Stomach (tissue), 4 donors: ENCODE data around the gene TRAPPC2L.

ENCODE experiments used
- CTCF ChIP-seq, 7 experiments: fragments of 450-650 bp in 4 of 7; fragments of 200-600 bp in 3 of 7; sonication (generic) in 3 of 7; IDR thresholded peaks; one replicate each; pipeline ENCODE4 v1.5.1; 2016 to 2019; ENCODE audit warnings: antibody characterized with exemption in 7 of 7, control low read depth in 2 of 7, mild to moderate bottlenecking in 1 of 7
- EP300 ChIP-seq: sonication (generic); formaldehyde crosslinking; IDR thresholded peaks from one replicate; pipeline ENCODE4 v1.6.1; 2017; ENCODE audit warnings: antibody characterized with exemption
- POLR2A ChIP-seq, 4 donors: fragments of 450-650 bp; IDR thresholded peaks; one replicate each; pipeline ENCODE4 v1.6.1; 2016; ENCODE audit warnings: antibody characterized with exemption in 4 of 4, control low read depth in 2 of 4, mild to moderate bottlenecking in 1 of 4, moderate library complexity in 1 of 4

- TF ChIP-seq POLR2A (IDR thresholded peaks at IDR 0.05), result no peak
- TF ChIP-seq EP300, result no peak
- TF ChIP-seq CTCF (IDR thresholded peaks at IDR 0.05), result no peak
These were observed 21.5 kb upstream of the TRAPPC2L start for GRCh38 chr16:88835383-88835782.
